K562 treated with DMSO at 1 percent for 4 hours (cell line): Measurements from ENCODE around the gene DBNDD2. TPM values are rescaled to one million over a fixed set of nuclear protein-coding genes. Genes with fewer than 3 reads are reported as not detected.

Experiments used
- total RNA-seq: library from RNA; unstranded; fragments of 300-600 nt; gene quantifications from 2 replicates; pipeline ENCODE4 v1.2.3, GENCODE V29; 2022; ENCODE audit not compliant: insufficient read depth

Gene DBNDD2
- 66.5 and 84.8 TPM in 2 replicates for total RNA-seq

GRCh38 chr20:45407783-45408645, at the start of gene DBNDD2:
Gene DBNDD2, plus strand, starts transcription at chr20:45408289. Its CDS starts 179 bp downstream, at chr20:45408468.

GRCh38 chr20:45362804-45363610, 45.1 kb upstream of the DBNDD2 start, which contains the start of gene SYS1:
Gene SYS1, plus strand, starts transcription at chr20:45363156. Its CDS starts 376 bp downstream, at chr20:45363532.

GRCh38 chr20:45378191-45378590, 29.9 kb upstream of the DBNDD2 start, which contains the start of gene TP53TG5:
Gene TP53TG5, minus strand, starts transcription at chr20:45378325. Its CDS starts 89 bp downstream, at chr20:45378236.

GRCh38 chr20:45415822-45416637, 7.9 kb downstream of the DBNDD2 start, which contains the start of gene PIGT:
Gene PIGT, plus strand, starts transcription at chr20:45416141. Its CDS starts 16 bp downstream, at chr20:45416157.

Other genes with a start within 250 kb of the DBNDD2 start
- gene PI3, start 233.4 kb upstream of the DBNDD2 start, total RNA-seq: not detected in 2 replicates
- not detected in 2 replicates for gene SEMG1, start 201.3 kb upstream of the DBNDD2 start, total RNA-seq
- not detected in 2 replicates for gene SEMG2, start 186.9 kb upstream of the DBNDD2 start, total RNA-seq
- gene SLPI, start 153.7 kb upstream of the DBNDD2 start, total RNA-seq: not detected in 2 replicates
- not detected in 2 replicates for gene RBPJL, start 101.4 kb upstream of the DBNDD2 start, total RNA-seq
- gene MATN4, start 100.0 kb upstream of the DBNDD2 start, total RNA-seq: not detected in 2 replicates
- 10.1 and 13.5 TPM in 2 replicates for gene SDC4, start 59.9 kb upstream of the DBNDD2 start, total RNA-seq
- 10.9 and 16.0 TPM in 2 replicates for gene SYS1, start 45.1 kb upstream of the DBNDD2 start, total RNA-seq
- not detected in 2 replicates for gene TP53TG5, start 30.0 kb upstream of the DBNDD2 start, total RNA-seq
- 91.8 and 108 TPM in 2 replicates for gene PIGT, start 7.9 kb downstream of the DBNDD2 start, total RNA-seq
- not detected in 2 replicates for gene WFDC2, start 61.5 kb downstream of the DBNDD2 start, total RNA-seq
- gene SPINT3, start 107.3 kb downstream of the DBNDD2 start, total RNA-seq: not detected in 2 replicates
- not detected in 2 replicates for gene WFDC6, start 131.2 kb downstream of the DBNDD2 start, total RNA-seq
- not detected in 2 replicates for gene EPPIN, start 139.1 kb downstream of the DBNDD2 start, total RNA-seq
- not detected in 2 replicates for gene WFDC8, start 171.0 kb downstream of the DBNDD2 start, total RNA-seq
- not detected in 2 replicates for gene WFDC10A, start 221.4 kb downstream of the DBNDD2 start, total RNA-seq
- gene WFDC9, start 223.0 kb downstream of the DBNDD2 start, total RNA-seq: not detected in 2 replicates